Measurements from ENCODE around the gene SPOCK1. TPM values are rescaled to one million over a fixed set of nuclear protein-coding genes. Genes with fewer than 3 reads are reported as not detected.

SPOCK1 gene
- total RNA-seq, 2 experiments from 2014 or later = not detected

- ATAC-seq = no peak
- H3K9me3 Mint-ChIP-seq (ENCODE audit: insufficient read depth) = no peaks in the 10 kb centered on the region
Observed at GRCh38 chr5:137329586-137330296, 169.4 kb downstream of the SPOCK1 start.

GRCh38 chr5:137328991-137329390, 170.1 kb downstream of the SPOCK1 start:
- no peaks in the 10 kb centered on the region for H3K27me3 Mint-ChIP-seq (ENCODE audit: low read depth)
- ATAC-seq (no peak), DNase-seq (no peak)
- no peaks in the 10 kb centered on the region for H3K9me3 Mint-ChIP-seq (ENCODE audit: insufficient read depth)
- no peak overlapping the region for H3K4me3 Mint-ChIP-seq
- no peaks in the 10 kb centered on the region for H3K36me3 Mint-ChIP-seq (ENCODE audit: low read depth)
- ChIA-PET POLR2A (no interaction called here), CTCF (interaction anchor here (2.0 kb wide), 1 partner anchor 9 kb away, joined by 7 read pairs; no protein-coding TSS in a partner anchor)
- H3K27ac Mint-ChIP-seq = no peak overlapping the region
- no peaks in the 10 kb centered on the region for H3K4me1 Mint-ChIP-seq (ENCODE audit: low read depth)

More at GRCh38 chr5:137329586-137330296, 169.4 kb downstream of the SPOCK1 start:
- Mint-ChIP-seq H3K27ac (no peak overlapping the region), H3K4me1 (ENCODE audit: low read depth) (no peaks in the 10 kb centered on the region), H3K4me3 (no peak overlapping the region), H3K27me3 (ENCODE audit: low read depth) (no peaks in the 10 kb centered on the region), H3K36me3 (ENCODE audit: low read depth) (no peaks in the 10 kb centered on the region)
- ChIA-PET POLR2A (no interaction called here), CTCF (interaction anchor here (1.2 to 2.0 kb wide), 2 partner anchors 10 to 15 kb away, joined by 4 to 7 read pairs; no protein-coding TSS in a partner anchor)
- no peak for DNase-seq

GRCh38 chr5:137328463-137328862, 170.7 kb downstream of the SPOCK1 start:
- ChIA-PET POLR2A (no interaction called here), CTCF (interaction anchor here (2.0 kb wide), 1 partner anchor 8 kb away, joined by 7 read pairs; no protein-coding TSS in a partner anchor)
- H3K4me1 Mint-ChIP-seq (ENCODE audit: low read depth) = no peaks in the 10 kb centered on the region
- H3K27ac Mint-ChIP-seq = no peak overlapping the region
- H3K4me3 Mint-ChIP-seq = no peak overlapping the region
- no peak for DNase-seq
- H3K9me3 Mint-ChIP-seq (ENCODE audit: insufficient read depth) = no peaks in the 10 kb centered on the region
- ATAC-seq = no peak
- no peaks in the 10 kb centered on the region for H3K36me3 Mint-ChIP-seq (ENCODE audit: low read depth)
- peaks cover 2% of the 10 kb centered on the region for H3K27me3 Mint-ChIP-seq (ENCODE audit: low read depth)

GRCh38 chr5:137325721-137326120, 173.4 kb downstream of the SPOCK1 start:
- ChIA-PET POLR2A (no interaction called here), CTCF (no interaction called here)
- H3K27ac Mint-ChIP-seq = no peak overlapping the region

GRCh38 chr5:137320056-137321045, 178.8 kb downstream of the SPOCK1 start:
- Mint-ChIP-seq H3K4me1 (ENCODE audit: low read depth) (no peaks in the 10 kb centered on the region), H3K27ac (no peak overlapping the region), H3K36me3 (ENCODE audit: low read depth) (no peaks in the 10 kb centered on the region), H3K9me3 (ENCODE audit: insufficient read depth) (no peaks in the 10 kb centered on the region), H3K27me3 (ENCODE audit: low read depth) (peaks cover 6% of the 10 kb centered on the region), H3K4me3 (no peak overlapping the region)
- no peak for ATAC-seq
- peak; percentile 41 for DNase-seq
- ChIA-PET POLR2A (no interaction called here), CTCF (interaction anchor here (0.6 to 2.7 kb wide), 29 partner anchors 8 to 431 kb away, joined by 3 to 35 read pairs (median 4); partner anchors contain the start of gene SPOCK1)

More at GRCh38 chr5:137325721-137326120, 173.4 kb downstream of the SPOCK1 start:
- Mint-ChIP-seq H3K9me3 (ENCODE audit: insufficient read depth) (no peaks in the 10 kb centered on the region), H3K27me3 (ENCODE audit: low read depth) (peaks cover 6% of the 10 kb centered on the region), H3K36me3 (ENCODE audit: low read depth) (no peaks in the 10 kb centered on the region), H3K4me1 (ENCODE audit: low read depth) (no peaks in the 10 kb centered on the region), H3K4me3 (no peak overlapping the region)
- DNase-seq (no peak), ATAC-seq (no peak)

GRCh38 chr5:137318027-137318426, 181.1 kb downstream of the SPOCK1 start:
- ChIA-PET POLR2A (no interaction called here), CTCF (interaction anchor here (1.5 kb wide), 1 partner anchor 27 kb away, joined by 3 read pairs; no protein-coding TSS in a partner anchor)
- Mint-ChIP-seq H3K9me3 (ENCODE audit: insufficient read depth) (no peaks in the 10 kb centered on the region), H3K36me3 (ENCODE audit: low read depth) (no peaks in the 10 kb centered on the region), H3K27me3 (ENCODE audit: low read depth) (peaks cover 4% of the 10 kb centered on the region), H3K4me1 (ENCODE audit: low read depth) (no peaks in the 10 kb centered on the region), H3K27ac (no peak overlapping the region), H3K4me3 (no peak overlapping the region)
- DNase-seq = no peak
- no peak for ATAC-seq

GRCh38 chr5:137316346-137316736, 182.8 kb downstream of the SPOCK1 start:
- Mint-ChIP-seq H3K4me1 (ENCODE audit: low read depth) (no peaks in the 10 kb centered on the region), H3K36me3 (ENCODE audit: low read depth) (no peaks in the 10 kb centered on the region), H3K4me3 (no peak overlapping the region), H3K27me3 (ENCODE audit: low read depth) (peaks cover 4% of the 10 kb centered on the region), H3K27ac (no peak overlapping the region), H3K9me3 (ENCODE audit: insufficient read depth) (no peaks in the 10 kb centered on the region)
- ATAC-seq = no peak
- CTCF ChIA-PET = no interaction called here
- no peak for DNase-seq
- POLR2A ChIA-PET = no interaction called here

- CTCF ChIA-PET = no interaction called here
- no peaks in the 10 kb centered on the region for H3K9me3 Mint-ChIP-seq (ENCODE audit: insufficient read depth)
- no peak for DNase-seq
Observed at GRCh38 chr5:137315534-137316345, 183.4 kb downstream of the SPOCK1 start.

GRCh38 chr5:137315109-137315508, 184.0 kb downstream of the SPOCK1 start:
- H3K4me1 Mint-ChIP-seq (ENCODE audit: low read depth) = no peaks in the 10 kb centered on the region
- no peaks in the 10 kb centered on the region for H3K9me3 Mint-ChIP-seq (ENCODE audit: insufficient read depth)
- H3K36me3 Mint-ChIP-seq (ENCODE audit: low read depth) = no peaks in the 10 kb centered on the region
- DNase-seq (no peak), ATAC-seq (no peak)
- no peak overlapping the region for H3K27ac Mint-ChIP-seq
- peaks cover 3% of the 10 kb centered on the region for H3K27me3 Mint-ChIP-seq (ENCODE audit: low read depth)
- POLR2A ChIA-PET = no interaction called here
- CTCF ChIA-PET = no interaction called here
- no peak overlapping the region for H3K4me3 Mint-ChIP-seq

More at GRCh38 chr5:137315534-137316345, 183.4 kb downstream of the SPOCK1 start:
- POLR2A ChIA-PET = no interaction called here
- no peaks in the 10 kb centered on the region for H3K36me3 Mint-ChIP-seq (ENCODE audit: low read depth)
- peaks cover under 1% of the 10 kb centered on the region for H3K27me3 Mint-ChIP-seq (ENCODE audit: low read depth)
- no peaks in the 10 kb centered on the region for H3K4me1 Mint-ChIP-seq (ENCODE audit: low read depth)
- ATAC-seq = no peak
- no peak overlapping the region for H3K4me3 Mint-ChIP-seq
- no peak overlapping the region for H3K27ac Mint-ChIP-seq

GRCh38 chr5:137313526-137314175, 185.5 kb downstream of the SPOCK1 start:
- ATAC-seq (no peak), DNase-seq (no peak)
- ChIA-PET CTCF (no interaction called here), POLR2A (no interaction called here)
- H3K36me3 Mint-ChIP-seq (ENCODE audit: low read depth) = no peaks in the 10 kb centered on the region
- peaks cover 3% of the 10 kb centered on the region for H3K27me3 Mint-ChIP-seq (ENCODE audit: low read depth)
- H3K4me1 Mint-ChIP-seq (ENCODE audit: low read depth) = no peaks in the 10 kb centered on the region
- H3K27ac Mint-ChIP-seq = no peak overlapping the region
- no peak overlapping the region for H3K4me3 Mint-ChIP-seq
- no peaks in the 10 kb centered on the region for H3K9me3 Mint-ChIP-seq (ENCODE audit: insufficient read depth)

- Mint-ChIP-seq H3K4me3 (no peak overlapping the region), H3K27ac (no peak overlapping the region), H3K9me3 (ENCODE audit: insufficient read depth) (no peaks in the 10 kb centered on the region), H3K27me3 (ENCODE audit: low read depth) (peaks cover 3% of the 10 kb centered on the region), H3K36me3 (ENCODE audit: low read depth) (no peaks in the 10 kb centered on the region), H3K4me1 (ENCODE audit: low read depth) (no peaks in the 10 kb centered on the region)
- ChIA-PET POLR2A (no interaction called here), CTCF (interaction anchor here (1.3 kb wide), 1 partner anchor 8 kb away, joined by 6 read pairs; no protein-coding TSS in a partner anchor)
- ATAC-seq = no peak
- no peak for DNase-seq
Observed at GRCh38 chr5:137312011-137312410, 187.1 kb downstream of the SPOCK1 start.

Data from activated CD8-positive, alpha-beta T cell treated with anti-CD3 and anti-CD28 coated beads, Interleukin-2, amount 10 ng/mL, durations not matched to agents 7 days and 5 days (primary cell).